Left lung (tissue), 10 donors: Measurements from ENCODE around the gene GZMB. TPM values are rescaled to one million over a fixed set of nuclear protein-coding genes. Genes with fewer than 3 reads are reported as not detected.

Source experiments
- ATAC-seq: fragments of 200-7000 bp; cut with Tn5 transposase; one replicate; pipeline ENCODE4 v1.9.1; 2020; ENCODE audit warnings: moderate library complexity
- DNase-seq, 4 donors: peaks; one replicate each; pipeline ENCODE4 v3.0.0-alpha.2; 2013 to 2020
- H3K27ac ChIP-seq, 2 donors: fragments of 200-600 bp; sonication (generic) in 1 of 2; one replicate each; pipeline versions ENCODE4 v1.5.0 to v1.8.0; 2020 to 2021
- H3K27me3 ChIP-seq, 2 donors: fragments of 200-600 bp; sonication (generic) in 1 of 2; one replicate each; pipeline versions ENCODE4 v1.5.0 to v1.8.0; 2020 to 2021
- H3K36me3 ChIP-seq, 2 donors: fragments of 200-600 bp; sonication (generic) in 1 of 2; one replicate each; pipeline versions ENCODE4 v1.5.0 to v1.8.0; 2020 to 2021
- H3K4me1 ChIP-seq, 2 donors: fragments of 200-600 bp; one replicate each; pipeline ENCODE4 v1.8.0; 2021
- H3K4me3 ChIP-seq, 2 donors: fragments of 200-600 bp; sonication (generic) in 1 of 2; one replicate each; pipeline versions ENCODE4 v1.5.0 to v1.8.0; 2020 to 2021; ENCODE audit warnings: mild to moderate bottlenecking in 1 of 2
- H3K9me3 ChIP-seq, 2 donors: fragments of 200-600 bp; sonication (generic) in 1 of 2; one replicate each; pipeline versions ENCODE4 v1.5.0 to v1.8.0; 2020 to 2021
- CTCF ChIP-seq, 2 donors: fragments of 200-600 bp; sonication (generic) in 1 of 2; IDR thresholded peaks; one replicate each; pipeline versions ENCODE4 v1.5.0 to v1.8.0; 2021; ENCODE audit warnings: antibody characterized with exemption in 2 of 2
- intact Hi-C, 2 donors: fragments of 100-400 bp; cut with DNase I; formaldehyde crosslinking; loops; one replicate each; pipeline versions ENCODE4 v1.11.2 to v1.14.2; 2022
- polyA plus RNA-seq, 6 donors: library from polyadenylated mRNA; unstranded; fragments of 120-200 nt; gene quantifications; one replicate each; pipeline ENCODE4 v1.2.1, GENCODE V29; 2013; ENCODE audit not compliant: insufficient read length in 6 of 6
- total RNA-seq, 2 donors: library from RNA; stranded (reverse); fragmentation: NEBNext Ultra II Directional; extraction: Animal tissue kit (Norgen Biotek cat#: 25700); gene quantifications; one replicate each; pipeline ENCODE4 v1.2.1, GENCODE V29; 2021
- donor health status: DM: no; HTN: yes; CAD: no.
- donor health status: DM: no; HTN: no; CAD: no.

Gene GZMB
- total and polyA plus RNA-seq, 8 donors, result 0.53 to 8.2 (median 1.6) TPM

- no peak for TF ChIP-seq CTCF (IDR thresholded peaks at IDR 0.05)
- peaks cover 0 to 21% of the 10 kb centered on the region in 2 donors for H3K4me1 ChIP-seq
- H3K9me3 ChIP-seq, result no peaks in the 10 kb centered on the region
- no peak overlapping the region for H3K4me3 ChIP-seq
- DNase-seq (no peak), ATAC-seq (no peak)
- H3K27ac ChIP-seq, result no peak overlapping the region
- no peaks in the 10 kb centered on the region for H3K27me3 ChIP-seq
- intact Hi-C loops, result no loop called here
- no peaks in the 10 kb centered on the region for H3K36me3 ChIP-seq
Measured at GRCh38 chr14:24607635-24608514, 26.1 kb downstream of the GZMB start.

GRCh38 chr14:24607081-24607480, 26.9 kb downstream of the GZMB start:
- intact Hi-C loops, result no loop called here
- H3K4me1 ChIP-seq, result peaks cover 0 to 21% of the 10 kb centered on the region in 2 donors
- H3K9me3 ChIP-seq, result no peaks in the 10 kb centered on the region
- no peak overlapping the region for H3K4me3 ChIP-seq
- no peaks in the 10 kb centered on the region for H3K27me3 ChIP-seq
- no peak overlapping the region for H3K27ac ChIP-seq
- H3K36me3 ChIP-seq, result no peaks in the 10 kb centered on the region
- no peak for TF ChIP-seq CTCF (IDR thresholded peaks at IDR 0.05)
- DNase-seq (no peak), ATAC-seq (no peak)

- Histone ChIP-seq H3K4me3 (no peak overlapping the region), H3K27me3 (no peaks in the 10 kb centered on the region), H3K4me1 (peaks cover 0 to 21% of the 10 kb centered on the region in 2 donors), H3K36me3 (no peaks in the 10 kb centered on the region), H3K9me3 (no peaks in the 10 kb centered on the region), H3K27ac (no peak overlapping the region)
- intact Hi-C loops, result no loop called here
- no peak for TF ChIP-seq CTCF (IDR thresholded peaks at IDR 0.05)
- ATAC-seq, result no peak
- no peak for DNase-seq
Measured at GRCh38 chr14:24606297-24606696, 27.7 kb downstream of the GZMB start.

GRCh38 chr14:24605435-24606190, 28.4 kb downstream of the GZMB start:
- no peaks in the 10 kb centered on the region for H3K9me3 ChIP-seq
- peak; percentile 86 for ATAC-seq

More at GRCh38 chr14:24605435-24606190, 28.4 kb downstream of the GZMB start:
- Histone ChIP-seq H3K4me1 (peaks cover 0 to 21% of the 10 kb centered on the region in 2 donors), H3K4me3 (no peak overlapping the region), H3K27me3 (no peaks in the 10 kb centered on the region), H3K27ac (no peak overlapping the region), H3K36me3 (no peaks in the 10 kb centered on the region)
- intact Hi-C loops, result no loop called here
- DNase-seq, result peak in 3 of 4 donors; percentile 8 to 41 (median 23)
- peak; percentile 52 to 79 for TF ChIP-seq CTCF (IDR thresholded peaks at IDR 0.05)
